A549 (cell line): ENCODE results near the gene ARHGEF28.

Experiments
- EP300 ChIP-seq, 2 experiments: fragments of >200 bp; sonication (Bioruptor Twin); formaldehyde crosslinking; IDR thresholded peaks; 2 replicates in 1 of 2; 3 replicates in 1 of 2; pipeline ENCODE4 v1.6.1; 2016 to 2017
- FOXS1 ChIP-seq: fragments of 250-450 bp; sonication (Bioruptor Pico); IDR thresholded peaks from 2 replicates; pipeline ENCODE4 v1.5.0; 2020; ENCODE audit warnings: mild to moderate bottlenecking, moderate library complexity
- RNF2 ChIP-seq: fragments of 200-600 bp; sonication (generic); IDR thresholded peaks from 2 replicates; pipeline ENCODE4 v1.6.1; 2016; ENCODE audit warnings: low read depth, mild to moderate bottlenecking, antibody characterized with exemption, moderate library complexity, borderline replicate concordance
- SMC3 ChIP-seq: fragments of >200 bp; sonication (Bioruptor Twin); formaldehyde crosslinking; IDR thresholded peaks from 3 replicates; pipeline ENCODE4 v1.6.1; 2018; ENCODE audit warnings: inconsistent platforms
- TF ChIP-seq, protein P1 (sequence below): fragments of >200 bp; sonication (Bioruptor Twin); formaldehyde crosslinking; IDR thresholded peaks from 3 replicates; pipeline ENCODE4 v1.5.1; 2016

DNA sequence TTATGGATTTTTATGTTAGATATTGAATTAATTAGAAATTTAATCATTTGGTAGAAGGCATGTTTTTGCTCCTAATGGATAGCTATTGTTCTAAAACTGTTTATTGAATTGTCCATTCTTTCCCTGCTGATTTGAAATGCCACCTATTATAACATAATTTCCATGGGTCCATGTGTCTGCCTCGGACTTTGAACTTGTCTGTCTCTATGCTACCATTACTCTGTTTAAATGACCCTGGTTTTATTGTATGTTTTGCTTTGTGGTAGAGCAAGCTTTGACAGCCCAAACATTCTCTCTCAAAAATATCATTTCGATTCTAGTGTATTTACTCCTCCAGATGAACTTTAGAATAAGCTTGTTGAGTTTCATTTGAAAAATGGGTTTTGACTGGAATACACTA is 120.6 kb downstream of the ARHGEF28 start:
- TF ChIP-seq, protein P1, sequence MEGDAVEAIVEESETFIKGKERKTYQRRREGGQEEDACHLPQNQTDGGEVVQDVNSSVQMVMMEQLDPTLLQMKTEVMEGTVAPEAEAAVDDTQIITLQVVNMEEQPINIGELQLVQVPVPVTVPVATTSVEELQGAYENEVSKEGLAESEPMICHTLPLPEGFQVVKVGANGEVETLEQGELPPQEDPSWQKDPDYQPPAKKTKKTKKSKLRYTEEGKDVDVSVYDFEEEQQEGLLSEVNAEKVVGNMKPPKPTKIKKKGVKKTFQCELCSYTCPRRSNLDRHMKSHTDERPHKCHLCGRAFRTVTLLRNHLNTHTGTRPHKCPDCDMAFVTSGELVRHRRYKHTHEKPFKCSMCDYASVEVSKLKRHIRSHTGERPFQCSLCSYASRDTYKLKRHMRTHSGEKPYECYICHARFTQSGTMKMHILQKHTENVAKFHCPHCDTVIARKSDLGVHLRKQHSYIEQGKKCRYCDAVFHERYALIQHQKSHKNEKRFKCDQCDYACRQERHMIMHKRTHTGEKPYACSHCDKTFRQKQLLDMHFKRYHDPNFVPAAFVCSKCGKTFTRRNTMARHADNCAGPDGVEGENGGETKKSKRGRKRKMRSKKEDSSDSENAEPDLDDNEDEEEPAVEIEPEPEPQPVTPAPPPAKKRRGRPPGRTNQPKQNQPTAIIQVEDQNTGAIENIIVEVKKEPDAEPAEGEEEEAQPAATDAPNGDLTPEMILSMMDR: no peak
- TF ChIP-seq SMC3: no peak
- TF ChIP-seq FOXS1 (CRISPR knock-in tag): no peak
- TF ChIP-seq EP300 (IDR thresholded peaks at IDR 0.05): no peak
- no peak for TF ChIP-seq RNF2
